OCI-LY7 (cell line): ENCODE results near the gene MAN1B1. TPM values are rescaled to one million over a fixed set of nuclear protein-coding genes. Genes with fewer than 3 reads are reported as not detected.

Source experiments
- BruUV-seq: library from RNA; stranded (reverse); fragments of 400-500 nt; replicated peaks from 2 replicates; lab custom pipeline; 2021; lab: Mats Ljungman, UMichigan
- CTCF ChIA-PET: fragments of 300-600 bp; sonication (Branson Sonifier 250); formaldehyde crosslinking; loops from one replicate; lab custom pipeline; 2022; ENCODE audit warnings: antibody characterized with exemption; ENCODE audit not compliant: unreplicated experiment; lab: Charles Lee
- POLR2A ChIA-PET: fragments of 300-600 bp; sonication (Branson Sonifier 250); formaldehyde crosslinking; loops from one replicate; lab custom pipeline; 2022; ENCODE audit warnings: antibody characterized with exemption; lab: Charles Lee
- DNase-seq: peaks from one replicate; pipeline ENCODE4 v3.0.0-alpha.2; 2015; ENCODE audit warnings: low spot score
- H2AFZ ChIP-seq: fragments of 200-600 bp; sonication (generic), shearing (Covaris generic); 2 replicates; pipeline ENCODE4 v1.6.1; 2014; ENCODE audit warnings: mild to moderate bottlenecking, antibody characterized with exemption, low read length, moderate library complexity
- H3K27ac ChIP-seq: fragments of 200-600 bp; sonication (generic); 2 replicates; pipeline ENCODE4 v1.5.1; 2014; ENCODE audit warnings: mixed run types, low read depth, mild to moderate bottlenecking, moderate library complexity, low read length, inconsistent platforms; ENCODE audit not compliant: poor library complexity, severe bottlenecking
- H3K36me3 ChIP-seq: fragments of 200-600 bp; sonication (generic); 2 replicates; pipeline ENCODE4 v1.6.1; 2014; ENCODE audit warnings: mild to moderate bottlenecking, antibody characterized with exemption, low read length, moderate library complexity, mixed read lengths; ENCODE audit not compliant: insufficient read depth
- H3K4me1 ChIP-seq: fragments of 200-600 bp; sonication (generic); 2 replicates; pipeline ENCODE4 v1.5.1; 2014; ENCODE audit warnings: mild to moderate bottlenecking, low read length; ENCODE audit not compliant: insufficient read depth, poor library complexity, severe bottlenecking
- H3K4me2 ChIP-seq: fragments of 200-600 bp; sonication (generic); 2 replicates; pipeline ENCODE4 v1.6.1; 2014; ENCODE audit warnings: mild to moderate bottlenecking, low read length
- H3K4me3 ChIP-seq: fragments of 200-600 bp; sonication (generic); 2 replicates; pipeline ENCODE4 v1.5.1; 2014; ENCODE audit warnings: mild to moderate bottlenecking, low read depth, low read length; ENCODE audit not compliant: poor library complexity, severe bottlenecking
- H3K79me2 ChIP-seq: fragments of 200-600 bp; sonication (generic); 2 replicates; pipeline ENCODE4 v1.6.1; 2016; ENCODE audit warnings: low read depth, mild to moderate bottlenecking, low read length, moderate library complexity, mixed read lengths; ENCODE audit not compliant: insufficient read depth
- H3K9me2 ChIP-seq: fragments of 200-600 bp; sonication (generic); 2 replicates; pipeline ENCODE4 v1.6.1; 2016; ENCODE audit warnings: mild to moderate bottlenecking, low read length, mixed read lengths; ENCODE audit not compliant: insufficient read depth
- H3K9me3 ChIP-seq: fragments of 200-600 bp; sonication (generic); 2 replicates; pipeline ENCODE4 v1.6.1; 2014; ENCODE audit warnings: mild to moderate bottlenecking, mixed run types, low read length, mixed read lengths
- H4K20me1 ChIP-seq: fragments of 200-600 bp; sonication (generic); 2 replicates; pipeline ENCODE4 v1.6.1; 2014; ENCODE audit warnings: mild to moderate bottlenecking, antibody characterized with exemption, low read length, moderate library complexity, mixed read lengths; ENCODE audit not compliant: insufficient read depth
- CTCF ChIP-seq: fragments of 200-600 bp; sonication (generic); conservative IDR thresholded peaks from 2 replicates; pipeline ENCODE4 v1.5.1; 2014; ENCODE audit warnings: mild to moderate bottlenecking, antibody characterized with exemption, low read length, moderate library complexity, mixed read lengths
- EZH2phosphoT487 ChIP-seq: fragments of 200-600 bp; sonication (generic); IDR thresholded peaks from 2 replicates; pipeline ENCODE4 v1.6.1; 2018; ENCODE audit warnings: low read depth, borderline replicate concordance, mild to moderate bottlenecking, mixed run types, antibody characterized with exemption, low read length, moderate library complexity, mixed read lengths
- intact Hi-C: fragments of 100-400 bp; cut with micrococcal nuclease; formaldehyde crosslinking; loops from one replicate; pipeline ENCODE4 v1.10.0; 2022; ENCODE audit not compliant: unreplicated experiment
- total RNA-seq, 2 experiments: library from RNA; depleted of rRNA in 1 of 2; stranded (reverse); fragments of >200 nt in 1 of 2; shearing (Covaris generic) in 1 of 2; gene quantifications; 2 replicates each; pipeline ENCODE4 v1.2.3, GENCODE V29; 2014 to 2022

MAN1B1 gene
- total RNA-seq, 2 experiments from 2014 or later, result 32.7 to 43.4 TPM

GRCh38 chr9:137050570-137050969 lies 36.2 kb upstream of the MAN1B1 start:
- ChIA-PET POLR2A (no interaction called here), CTCF (no interaction called here)
- peaks cover 4% of the 10 kb centered on the region for H3K4me1 ChIP-seq
- no peaks in the 10 kb centered on the region for H3K36me3 ChIP-seq
- no TSS peak for BruUV-seq
- no peaks in the 10 kb centered on the region for H3K79me2 ChIP-seq
- intact Hi-C loops, result no loop called here
- no peak overlapping the region for H3K27ac ChIP-seq
- H3K4me3 ChIP-seq, result no peak overlapping the region
- H3K4me2 ChIP-seq, result no peak overlapping the region
- no peak for DNase-seq
- no peak overlapping the region for H2AFZ ChIP-seq
- no peaks in the 10 kb centered on the region for H3K9me3 ChIP-seq
- TF ChIP-seq EZH2phosphoT487 (no peak), CTCF (no peak)
- no peaks in the 10 kb centered on the region for H4K20me1 ChIP-seq
- no peaks in the 10 kb centered on the region for H3K9me2 ChIP-seq

- Histone ChIP-seq H3K27ac (no peak overlapping the region), H3K36me3 (no peaks in the 10 kb centered on the region), H3K9me3 (no peaks in the 10 kb centered on the region), H3K4me2 (no peak overlapping the region), H3K4me1 (peaks cover 2% of the 10 kb centered on the region), H3K79me2 (no peaks in the 10 kb centered on the region), H3K9me2 (no peaks in the 10 kb centered on the region), H4K20me1 (no peaks in the 10 kb centered on the region), H3K4me3 (no peak overlapping the region), H2AFZ (no peak overlapping the region)
- no TSS peak for BruUV-seq
- TF ChIP-seq EZH2phosphoT487 (no peak), CTCF (no peak)
- ChIA-PET POLR2A (no interaction called here), CTCF (no interaction called here)
- intact Hi-C loops, result no loop called here
- no peak for DNase-seq
These were observed 35.5 kb upstream of the MAN1B1 start for GRCh38 chr9:137051145-137051724.

- no peak overlapping the region for H3K4me3 ChIP-seq
- no peaks in the 10 kb centered on the region for H3K9me3 ChIP-seq
- no peaks in the 10 kb centered on the region for H3K36me3 ChIP-seq
- no peak overlapping the region for H3K27ac ChIP-seq
- POLR2A ChIA-PET, result no interaction called here
- no peak for DNase-seq
- CTCF ChIA-PET, result interaction anchor here (0.6 kb wide), 1 partner anchor 9 kb away, joined by 3 read pairs; no protein-coding TSS in a partner anchor
- H3K79me2 ChIP-seq, result no peaks in the 10 kb centered on the region
- no TSS peak for BruUV-seq
- no peaks in the 10 kb centered on the region for H3K9me2 ChIP-seq
- TF ChIP-seq EZH2phosphoT487, result no peak
- no peak for TF ChIP-seq CTCF
- H3K4me2 ChIP-seq, result no peak overlapping the region
- intact Hi-C loops, result no loop called here
- no peak overlapping the region for H2AFZ ChIP-seq
- no peaks in the 10 kb centered on the region for H4K20me1 ChIP-seq
- no peaks in the 10 kb centered on the region for H3K4me1 ChIP-seq
These were observed 34.5 kb upstream of the MAN1B1 start for GRCh38 chr9:137052293-137052692.
